EH (cell line): ENCODE results near the gene RECK.

ENCODE experiments used
- DNase-seq: peaks from one replicate; pipeline ENCODE4 v3.0.0-alpha.2; 2015; ENCODE audit warnings: low read depth

RECK gene

GRCh38 chr9:36138496-36138895 is 101.8 kb downstream of the RECK start:
- no peak for DNase-seq

GRCh38 chr9:36138901-36139300 is 102.2 kb downstream of the RECK start:
- DNase-seq, result no peak

DNA sequence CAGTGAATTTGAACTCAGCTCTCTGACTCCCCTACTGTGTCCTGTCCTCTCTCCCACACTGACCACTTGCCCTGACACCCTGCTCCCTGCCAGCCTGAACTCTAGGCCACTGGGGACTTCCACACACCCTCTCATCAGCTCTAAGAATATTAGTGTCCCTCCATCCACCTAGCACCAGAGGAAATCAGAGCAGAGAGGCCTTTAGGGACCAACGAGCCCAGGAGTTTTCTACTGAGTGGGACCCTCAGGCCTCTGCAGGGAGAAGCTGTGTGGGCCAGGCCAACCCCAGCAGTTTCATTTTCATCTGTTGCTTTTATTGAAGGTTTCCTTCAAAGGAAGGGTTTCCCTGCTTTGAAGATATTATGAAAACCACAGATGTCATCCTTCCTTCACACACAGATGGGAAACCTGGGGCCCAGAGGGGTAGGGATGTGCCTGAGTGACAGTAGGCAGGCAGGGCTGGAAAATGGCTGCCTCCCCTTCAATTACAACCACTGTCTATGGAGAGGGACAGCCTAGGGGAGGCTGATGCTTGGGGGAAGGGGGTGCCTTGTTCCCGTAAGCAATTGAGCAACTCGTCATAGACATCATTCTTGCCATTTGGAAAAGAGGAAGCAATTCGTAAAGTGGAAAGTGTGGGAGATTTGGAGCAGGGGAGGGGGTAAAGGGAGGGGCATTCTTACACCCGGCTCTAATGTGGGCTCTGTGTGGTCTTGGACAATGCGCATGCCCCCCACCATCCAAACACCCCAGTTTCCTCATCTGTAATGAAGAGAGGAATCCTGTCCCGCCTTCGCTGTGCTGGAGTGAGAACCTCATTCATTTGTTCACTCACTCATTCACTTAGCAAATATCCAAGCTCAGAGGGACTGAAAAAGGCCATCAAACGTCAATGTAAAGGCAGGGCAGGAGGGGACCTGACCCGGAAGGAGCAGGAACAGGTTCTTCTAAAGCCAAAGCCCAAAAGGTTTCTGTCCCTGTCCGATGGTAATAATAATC is 103.7 kb downstream of the RECK start:
- no peak for DNase-seq

GRCh38 chr9:36141288-36141687 is 104.6 kb downstream of the RECK start:
- DNase-seq, result peak; percentile 56

- DNase-seq, result no peak
Measured at GRCh38 chr9:36141761-36142160, 105.0 kb downstream of the RECK start.

DNA sequence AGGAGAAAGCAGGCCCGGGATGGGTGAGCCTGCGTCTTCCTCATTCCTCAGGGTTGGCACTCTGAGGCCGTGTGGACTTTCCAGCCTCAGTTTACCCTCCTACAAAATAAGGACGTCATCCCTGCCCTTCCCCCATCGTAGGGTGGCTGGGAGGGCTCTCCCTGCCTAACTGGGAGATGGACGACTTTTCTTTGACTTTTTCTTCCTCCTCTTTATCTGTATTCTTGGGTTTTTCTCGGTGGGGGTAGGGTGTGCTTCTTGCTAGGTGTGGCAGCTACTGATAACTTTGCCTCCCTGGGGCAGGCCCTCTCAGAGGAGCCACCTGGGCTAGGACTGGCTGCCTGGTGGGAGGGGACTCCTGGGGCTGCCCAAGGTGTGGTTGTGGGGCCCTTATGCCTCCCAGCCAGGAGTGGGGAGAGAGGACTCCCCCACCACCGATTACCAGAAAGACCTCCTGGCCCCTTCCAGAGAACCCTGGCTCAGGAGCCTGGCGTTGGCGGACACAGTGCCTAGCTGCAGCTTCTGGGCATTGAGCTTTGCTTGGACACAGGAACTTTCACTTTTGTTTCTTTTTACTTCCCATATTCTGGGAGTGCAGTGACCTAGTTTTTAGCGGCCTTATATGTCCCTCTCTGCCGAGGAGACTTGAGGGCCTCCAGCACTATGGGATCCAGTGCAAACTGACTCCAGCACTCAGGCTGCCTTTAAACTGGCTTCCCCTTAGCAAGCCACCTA is 106.0 kb downstream of the RECK start:
- DNase-seq, result no peak

DNA sequence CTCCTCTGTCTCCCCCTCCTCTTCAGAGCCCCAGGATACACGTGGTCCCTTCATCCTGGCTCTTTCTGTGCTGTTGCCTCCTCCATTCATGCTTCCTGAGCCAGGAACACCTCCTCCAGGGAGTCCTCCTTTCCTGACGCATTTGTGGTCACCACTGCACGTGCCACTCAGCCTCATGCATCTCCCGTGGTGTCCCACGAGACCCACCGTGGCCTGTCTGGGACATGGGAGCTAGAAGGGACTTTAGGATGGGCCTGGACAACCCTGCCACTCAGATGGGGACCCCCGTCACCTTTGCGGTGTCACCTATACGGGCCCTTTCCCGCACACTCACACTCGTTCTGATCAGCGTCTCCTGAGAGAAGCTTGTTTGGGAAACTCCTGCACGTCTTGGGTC is 106.5 kb downstream of the RECK start:
- no peak for DNase-seq

GRCh38 chr9:36144309-36145232 is 107.9 kb downstream of the RECK start:
- DNase-seq, result no peak

GRCh38 chr9:36145970-36146369 is 109.3 kb downstream of the RECK start:
- no peak for DNase-seq

- DNase-seq, result no peak
Measured at GRCh38 chr9:36146651-36147050, 109.9 kb downstream of the RECK start.

GRCh38 chr9:36147441-36148175 is 110.9 kb downstream of the RECK start:
- DNase-seq, result no peak

GRCh38 chr9:36148311-36149051 is 111.8 kb downstream of the RECK start:
- peak; percentile 99 for DNase-seq

DNA sequence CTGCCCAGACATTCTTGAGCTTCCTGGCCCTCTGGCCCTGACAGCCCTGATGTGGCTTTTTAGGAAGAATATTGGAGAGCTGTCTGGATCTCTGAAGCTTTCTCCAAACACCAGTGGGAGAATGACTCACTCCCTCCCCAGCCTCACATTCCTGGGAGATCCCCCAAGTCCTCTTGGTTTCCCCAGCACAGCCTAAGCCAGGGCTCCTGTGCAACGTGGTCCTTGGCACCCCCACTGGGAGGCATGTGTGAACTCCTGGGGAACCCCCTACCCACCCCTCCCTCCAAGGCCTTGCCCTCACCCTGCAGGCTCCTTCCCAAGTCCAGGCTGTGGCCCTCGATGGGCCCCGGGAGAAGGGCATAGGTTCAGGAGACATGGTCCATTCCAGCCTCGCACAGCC is 112.5 kb downstream of the RECK start:
- DNase-seq, result peak; percentile 87

- DNase-seq, result peak; percentile 61
Measured at GRCh38 chr9:36150574-36151315, 114.0 kb downstream of the RECK start.

DNA sequence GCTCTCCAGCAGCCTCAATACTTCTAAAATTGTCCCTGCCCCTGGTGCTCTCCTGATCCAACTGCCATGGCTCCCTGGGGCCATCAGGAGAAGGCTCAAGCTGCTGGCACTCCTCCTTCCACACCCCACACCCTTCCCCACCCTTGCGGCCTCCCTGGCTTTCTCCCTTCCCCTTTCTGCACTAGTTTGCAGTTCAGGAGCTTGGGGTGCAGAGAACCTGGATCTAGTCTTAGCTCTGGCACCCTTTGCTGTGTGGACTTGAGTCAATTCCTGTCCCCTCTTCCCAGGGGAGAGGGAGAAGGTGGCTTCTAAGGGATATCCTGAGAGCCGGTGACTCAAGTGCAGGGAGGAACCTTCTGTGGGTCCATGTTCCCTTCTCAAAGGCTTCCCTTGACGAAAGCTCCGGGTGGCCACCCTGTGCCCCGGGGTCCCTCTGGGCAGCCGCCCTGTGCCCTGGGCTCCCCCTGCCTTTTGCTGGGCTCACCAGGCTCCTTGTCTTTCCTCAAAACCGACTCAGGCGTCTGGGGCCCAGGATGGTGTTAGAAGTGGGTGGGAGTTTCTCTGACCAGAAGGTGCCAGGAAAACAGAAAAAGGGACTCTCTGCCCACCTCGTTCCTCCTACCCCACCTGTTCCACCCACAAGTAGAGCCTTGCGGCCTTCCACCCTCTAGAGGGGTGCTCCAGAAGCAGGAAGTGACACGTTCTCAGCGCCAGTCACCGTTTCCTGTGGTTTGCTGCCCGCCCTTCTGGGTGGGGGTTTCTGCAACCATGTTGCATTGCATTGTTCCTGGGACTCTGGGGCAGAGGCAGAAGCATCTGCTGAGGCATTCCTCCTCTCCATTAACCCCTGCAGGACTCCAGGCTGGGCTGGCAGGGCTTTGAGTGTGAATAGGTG is 114.8 kb downstream of the RECK start:
- peak; percentile 83 for DNase-seq

DNA sequence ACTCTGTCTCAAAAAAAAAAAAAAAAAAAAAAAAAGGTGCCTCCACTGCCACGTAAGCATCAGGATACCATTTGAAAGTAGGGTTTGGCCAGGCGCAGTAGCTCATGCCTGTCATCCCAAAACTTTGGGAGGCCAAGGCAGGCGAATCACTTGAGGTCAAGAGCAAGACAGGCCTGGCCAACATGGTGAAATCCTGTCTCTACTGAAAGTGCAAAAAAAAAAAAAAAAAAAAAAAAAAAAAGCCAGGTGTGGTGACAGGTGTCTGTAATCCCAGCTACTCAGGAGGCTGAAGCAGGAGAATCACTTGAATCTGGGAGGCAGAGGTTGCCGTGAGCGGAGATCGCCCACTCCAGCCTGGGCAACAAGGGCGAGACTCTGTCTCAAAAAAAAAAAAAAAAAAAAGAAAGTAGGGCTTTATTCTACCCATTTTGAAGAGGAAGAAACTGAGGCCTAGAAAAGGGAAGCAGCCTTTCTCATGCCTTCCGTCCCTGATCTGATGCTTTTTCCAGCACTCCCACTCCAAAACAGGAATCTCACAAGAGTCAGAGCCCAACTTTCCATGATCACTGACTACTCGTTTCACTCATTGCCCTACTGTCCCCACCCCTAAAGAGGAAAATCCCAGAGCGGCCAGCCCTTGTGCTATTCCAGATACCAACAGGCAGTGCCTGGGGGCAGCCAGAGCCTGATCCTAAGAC is 116.2 kb downstream of the RECK start:
- no peak for DNase-seq

DNA sequence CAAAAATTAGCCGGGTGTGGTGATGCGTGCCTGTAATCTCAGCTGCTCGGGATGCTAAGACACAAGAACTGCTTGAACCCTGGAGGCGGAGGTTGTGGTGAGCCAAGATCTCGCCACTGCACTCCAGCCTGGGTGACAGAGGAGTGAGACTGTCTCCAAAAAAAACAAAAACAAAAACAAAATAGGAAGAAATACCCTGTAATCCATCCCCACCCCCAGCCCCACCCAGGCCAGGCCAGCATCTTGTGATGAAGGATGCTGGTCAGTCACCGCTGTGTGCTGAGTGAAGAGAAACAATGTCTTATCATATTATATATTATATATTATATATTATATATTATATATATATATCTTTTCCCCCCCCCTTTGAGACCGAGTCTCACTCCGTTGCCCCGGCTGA is 117.0 kb downstream of the RECK start:
- DNase-seq, result no peak

- DNase-seq, result peak; percentile 72
Measured at GRCh38 chr9:36154331-36154952, 117.7 kb downstream of the RECK start.
